Measurements from ENCODE around the gene BCHE.

GRCh38 chr3:165846056-165846455 lies 8.8 kb upstream of the BCHE start:
- TF ChIP-seq GATA2 (IDR thresholded peaks at IDR 0.05; ENCODE audit: insufficient read depth, insufficient read length, low read depth, low read length) (no peak), CTCF (IDR thresholded peaks at IDR 0.05; ENCODE audit: extremely low read depth in 1 of 2, insufficient read depth in 1 of 2, low read depth in 1 of 2, low read length in 2 of 2) (no peak), POLR2AphosphoS5 (IDR thresholded peaks at IDR 0.05; ENCODE audit: insufficient read depth, low read depth, low read length) (no peak), POLR2A (IDR thresholded peaks at IDR 0.05; ENCODE audit: low read depth, low read length) (no peak), MYC (IDR thresholded peaks at IDR 0.05; ENCODE audit: low read depth, low read length) (no peak), MAX (IDR thresholded peaks at IDR 0.05; ENCODE audit: insufficient read depth, insufficient read length) (no peak), EZH2 (IDR thresholded peaks at IDR 0.05; ENCODE audit: borderline replicate concordance, low read depth, low read length, severe bottlenecking) (no peak)
